Caki2 (cell line): ENCODE data around the gene MOXD1. TPM values are rescaled to one million over a fixed set of nuclear protein-coding genes. Genes with fewer than 3 reads are reported as not detected.
A peak's percentile ranks its signal among the peaks of the same experiment; 100 is the strongest.
"Not testable (repeated sequence)": the region's sequence is repeated elsewhere in the genome, so short reads cannot be mapped to it uniquely, and the experiment has no call there.

ENCODE experiments used
- DNase-seq: peaks from one replicate; pipeline ENCODE4 v3.0.0-alpha.2; 2015; ENCODE audit warnings: low read depth
- in situ Hi-C: cut with HindIII; loops from 2 replicates; pipeline ENCODE4 v1.10.0; 2016; ENCODE audit warnings: low sequenced_read_pairs, low pct_unique_long_range_greater_than_20kb, mixed read lengths
- total RNA-seq: library from RNA; depleted of rRNA; stranded (reverse); fragments of >200 nt; shearing (Covaris generic); gene quantifications from 2 replicates; pipeline ENCODE4 v1.2.3, GENCODE V29; 2014; ENCODE audit warnings: low replicate concordance

The MOXD1 gene
- total RNA-seq, 1 experiment from 2014 or later: 23.9 TPM

DNA sequence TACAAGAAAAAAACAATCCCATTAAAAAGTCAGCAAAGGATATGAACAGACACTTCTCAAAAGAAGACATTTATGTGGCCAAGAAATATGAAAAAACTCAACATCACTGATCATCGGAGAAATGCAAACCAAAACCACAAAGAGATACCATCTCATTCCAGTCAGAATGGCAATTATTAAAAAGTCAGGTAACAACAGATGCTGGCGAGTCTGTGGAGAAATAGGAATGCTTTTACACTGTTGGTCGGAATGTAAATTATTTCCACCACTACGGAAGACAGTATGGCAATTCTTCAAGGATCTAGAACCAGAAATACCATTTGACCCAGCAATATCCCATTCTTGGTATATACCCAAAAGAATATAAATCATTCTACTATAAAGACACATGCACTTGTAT is 91.1 kb downstream of the MOXD1 start:
- in situ Hi-C loops, DNase-seq: not testable (repeated sequence)

DNA sequence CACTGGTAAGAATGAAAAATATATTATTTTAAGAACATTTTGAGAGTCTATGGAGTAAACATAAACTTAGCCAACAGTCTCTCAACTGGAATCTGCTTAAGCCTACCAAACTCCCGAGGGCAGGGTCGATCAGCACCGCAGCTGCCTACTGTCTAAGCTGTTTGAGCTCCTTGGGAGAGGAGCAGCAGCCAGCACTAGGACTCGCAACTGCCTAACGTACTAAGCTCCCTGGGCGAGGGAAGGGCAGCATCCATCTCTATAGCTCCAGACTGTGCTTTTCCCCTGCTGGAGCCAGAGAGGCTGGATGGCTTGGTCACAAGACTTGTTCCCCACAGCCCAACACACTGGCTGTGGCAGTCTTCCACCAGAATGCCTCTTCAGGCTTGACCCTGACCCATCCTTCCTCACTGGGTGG is 96.4 kb downstream of the MOXD1 start:
- in situ Hi-C loops: no loop called here
- DNase-seq: no peak

GRCh38 chr6:132300323-132300949 is 100.8 kb downstream of the MOXD1 start:
- in situ Hi-C loops: no loop called here
- peak; percentile 25 for DNase-seq

DNA sequence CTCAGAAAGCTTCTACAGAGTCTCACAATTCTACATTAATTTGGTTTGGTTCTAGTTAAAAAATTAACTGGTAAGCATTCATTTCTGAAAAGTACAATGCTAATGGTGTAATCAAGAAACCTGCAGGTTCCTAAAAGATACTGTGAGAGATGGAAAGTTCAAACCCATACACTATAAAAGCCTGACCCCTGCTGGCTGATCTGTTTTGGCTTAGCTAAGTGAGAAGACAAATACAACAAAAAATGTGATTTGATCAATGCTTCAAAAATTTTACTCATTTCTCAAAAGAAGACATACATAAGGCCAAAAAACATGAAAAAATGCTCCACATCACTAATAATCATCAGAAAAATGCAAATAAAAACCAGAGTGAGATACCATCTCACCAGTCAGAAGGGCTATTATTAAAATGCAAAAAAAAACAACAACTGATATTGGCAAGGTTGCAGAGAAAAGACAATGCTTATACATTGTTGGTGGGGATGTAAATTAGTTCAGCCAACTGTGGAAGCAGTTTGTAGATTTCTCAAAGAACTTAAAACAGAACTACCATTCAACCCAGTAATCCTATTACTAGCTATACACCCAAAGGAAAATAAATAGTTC is 102.8 kb downstream of the MOXD1 start:
- peak; percentile 25 for DNase-seq
- in situ Hi-C loops: loop anchor here (25.0 kb wide), 2 partner anchors 164 to 489 kb away; partner anchors contain the start of gene SLC18B1

DNA sequence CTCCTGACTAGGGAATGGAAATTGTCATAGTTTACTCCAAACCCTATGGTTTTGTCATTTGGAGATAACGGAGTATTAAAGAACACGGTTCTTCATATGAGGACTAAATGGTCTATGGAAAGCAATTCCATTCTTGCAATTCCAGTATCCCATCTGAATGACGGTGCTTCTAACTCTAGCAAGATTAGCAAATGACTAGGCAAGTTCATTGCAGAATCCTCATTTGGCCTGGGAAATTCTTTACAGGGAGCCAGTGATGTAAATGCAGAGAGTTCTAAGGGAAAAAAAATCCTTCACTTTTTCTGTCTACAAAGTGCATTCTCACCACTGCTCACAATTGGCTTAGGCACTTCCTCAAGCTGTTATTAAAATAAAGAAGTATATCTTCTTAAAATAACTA is 111.5 kb downstream of the MOXD1 start:
- in situ Hi-C loops: loop anchor here (25.0 kb wide), 2 partner anchors 173 to 498 kb away; partner anchors contain the start of gene SLC18B1
- DNase-seq: no peak

DNA sequence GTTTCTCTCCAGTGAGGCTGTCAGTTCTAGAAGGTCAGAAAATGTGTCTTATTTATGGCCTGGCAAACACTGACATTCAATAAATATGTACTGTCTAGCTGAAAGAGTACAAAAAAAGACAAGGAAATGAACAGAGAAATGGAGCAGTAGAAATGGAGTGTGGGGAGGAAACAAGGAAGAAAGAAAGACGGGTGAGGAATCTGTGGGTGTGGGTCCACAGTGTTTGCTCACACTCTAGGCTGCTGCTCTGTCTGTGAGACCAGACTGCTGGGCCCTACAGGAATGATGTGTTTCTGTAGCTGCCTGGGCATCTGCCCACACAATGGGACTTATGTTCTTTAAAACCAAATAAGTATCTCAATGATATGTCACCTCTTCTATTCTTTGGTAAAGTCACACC is 114.2 kb downstream of the MOXD1 start:
- in situ Hi-C loops: loop anchor here (25.0 kb wide), 2 partner anchors 175 to 500 kb away; partner anchors contain the start of gene SLC18B1
- DNase-seq: no peak

DNA sequence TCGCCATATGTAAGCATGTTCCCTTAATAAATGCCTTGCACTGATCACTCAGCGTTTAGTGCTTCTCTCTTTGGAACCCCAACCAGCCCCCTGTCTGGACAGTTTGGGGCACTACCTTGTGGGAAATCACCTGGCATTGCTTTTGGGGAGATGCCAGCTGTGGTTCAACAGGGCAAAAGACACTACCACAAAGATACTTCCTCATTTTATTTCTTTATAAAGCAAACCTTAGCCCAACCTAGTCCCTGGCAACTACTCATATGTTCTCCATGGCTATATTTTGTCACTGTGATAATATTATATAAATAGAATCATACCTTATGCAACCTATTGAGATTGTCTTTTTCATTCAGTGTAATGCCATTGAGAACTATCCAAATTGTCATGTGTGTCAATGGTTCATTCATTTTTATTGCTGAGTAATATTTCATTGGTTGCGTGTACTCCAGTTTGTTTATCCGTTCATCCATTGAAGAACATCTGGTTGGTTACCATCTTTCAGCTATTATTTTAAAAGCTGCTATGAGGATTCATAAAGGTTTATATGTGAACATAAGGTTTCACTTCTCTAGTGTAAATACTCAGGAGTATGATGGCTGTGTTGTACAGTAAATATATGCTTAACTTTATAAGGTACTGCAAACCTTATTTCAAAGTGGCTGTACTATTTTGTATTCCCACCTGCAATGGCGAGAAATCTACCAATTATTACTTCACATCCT is 114.8 kb downstream of the MOXD1 start:
- in situ Hi-C loops: loop anchor here (25.0 kb wide), 2 partner anchors 176 to 501 kb away; partner anchors contain the start of gene SLC18B1
- DNase-seq: no peak

DNA sequence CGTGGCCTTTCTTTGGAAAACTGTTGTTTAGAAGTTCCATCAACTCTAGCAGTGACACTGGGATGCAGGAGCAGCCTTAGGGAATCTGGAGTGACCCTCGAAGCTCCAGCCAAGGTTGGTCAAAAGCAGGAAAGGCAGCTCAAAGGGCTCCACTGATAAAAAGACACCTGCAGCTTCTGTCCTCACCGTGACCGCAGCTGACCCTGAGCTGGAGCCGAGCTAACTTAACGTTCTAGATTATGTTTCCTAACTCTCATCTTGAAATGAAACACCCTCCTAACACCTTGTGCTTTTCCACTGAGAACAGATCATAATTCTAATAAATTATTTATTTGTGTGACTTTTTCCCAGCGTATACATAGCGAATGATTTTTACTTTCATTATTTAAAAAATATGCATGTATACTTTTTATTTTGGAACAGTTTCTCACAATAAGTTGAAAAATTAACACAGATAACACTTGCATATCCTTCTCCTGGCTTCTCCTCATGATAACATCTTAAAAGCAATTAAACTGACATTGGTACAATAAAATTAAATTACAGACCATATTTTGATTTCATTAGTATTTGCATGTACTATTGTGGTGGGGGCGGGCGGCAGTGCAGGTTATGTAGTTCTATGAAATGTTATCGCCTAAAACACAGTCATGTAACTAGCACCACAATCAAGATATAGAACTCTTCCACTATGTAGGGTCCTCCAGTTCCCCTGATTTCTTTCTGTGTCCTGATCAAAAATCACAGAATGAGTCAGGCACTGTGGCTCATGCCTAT is 116.1 kb downstream of the MOXD1 start:
- in situ Hi-C loops: loop anchor here (25.0 kb wide), 2 partner anchors 177 to 502 kb away; partner anchors contain the start of gene SLC18B1
- DNase-seq: no peak

DNA sequence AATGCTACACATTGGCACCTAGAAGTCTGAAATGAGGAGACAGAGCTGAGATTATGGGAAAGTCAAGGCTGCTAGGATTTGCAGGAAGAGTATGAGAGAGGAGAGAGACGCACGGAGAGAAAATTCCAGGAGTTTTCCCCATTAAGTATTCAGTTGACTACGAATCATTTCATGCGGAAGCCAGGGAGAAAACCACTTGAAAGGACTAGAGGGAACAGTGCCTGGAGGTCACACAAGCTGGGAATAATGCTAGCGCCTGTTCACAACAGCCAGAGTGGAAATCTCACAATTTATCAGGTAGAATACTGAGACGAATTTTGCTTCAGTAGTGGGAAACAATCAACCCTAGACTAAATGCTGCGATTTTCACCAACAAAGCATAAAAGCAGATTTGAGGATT is 118.6 kb downstream of the MOXD1 start:
- in situ Hi-C loops: loop anchor here (25.0 kb wide), 2 partner anchors 180 to 505 kb away; partner anchors contain the start of gene SLC18B1
- no peak for DNase-seq

GRCh38 chr6:132280436-132280835 is 120.8 kb downstream of the MOXD1 start:
- DNase-seq: no peak
- in situ Hi-C loops: loop anchor here (25.0 kb wide), 2 partner anchors 182 to 507 kb away; partner anchors contain the start of gene SLC18B1

DNA sequence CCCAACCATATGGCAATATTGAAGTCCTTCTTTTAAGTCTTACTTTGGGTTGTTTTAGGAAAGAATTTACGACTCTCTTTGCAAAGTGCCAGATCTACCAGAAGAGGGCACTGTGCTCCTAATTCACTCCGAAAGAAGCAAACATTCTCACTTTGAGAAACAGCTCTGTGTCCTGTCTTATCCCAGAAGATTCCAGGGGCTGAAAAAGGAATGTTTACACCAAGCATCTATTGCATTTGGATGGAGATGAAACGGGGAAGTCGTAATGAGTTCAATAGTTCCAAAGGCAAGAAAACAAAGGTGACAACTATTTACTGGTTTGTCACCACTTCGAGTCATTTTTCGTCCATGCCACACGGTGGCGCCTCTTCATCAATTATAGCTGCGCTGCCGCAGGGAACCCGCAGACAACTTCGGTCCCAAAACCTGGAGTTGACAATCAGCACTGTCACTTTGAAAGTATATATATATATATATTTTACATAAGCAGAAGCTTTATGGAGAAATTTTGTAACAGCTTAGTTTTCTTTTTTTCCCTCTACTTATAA is 121.6 kb downstream of the MOXD1 start:
- peak; percentile 75 for DNase-seq
- in situ Hi-C loops: loop anchor here (25.0 kb wide), 2 partner anchors 183 to 508 kb away; partner anchors contain the start of gene SLC18B1

GRCh38 chr6:132275066-132275970 is 126.0 kb downstream of the MOXD1 start:
- in situ Hi-C loops: loop anchor here (25.0 kb wide), 2 partner anchors 187 to 512 kb away; partner anchors contain the start of gene SLC18B1
- no peak for DNase-seq

GRCh38 chr6:132272776-132273175 is 128.5 kb downstream of the MOXD1 start:
- no peak for DNase-seq
- in situ Hi-C loops: no loop called here

DNA sequence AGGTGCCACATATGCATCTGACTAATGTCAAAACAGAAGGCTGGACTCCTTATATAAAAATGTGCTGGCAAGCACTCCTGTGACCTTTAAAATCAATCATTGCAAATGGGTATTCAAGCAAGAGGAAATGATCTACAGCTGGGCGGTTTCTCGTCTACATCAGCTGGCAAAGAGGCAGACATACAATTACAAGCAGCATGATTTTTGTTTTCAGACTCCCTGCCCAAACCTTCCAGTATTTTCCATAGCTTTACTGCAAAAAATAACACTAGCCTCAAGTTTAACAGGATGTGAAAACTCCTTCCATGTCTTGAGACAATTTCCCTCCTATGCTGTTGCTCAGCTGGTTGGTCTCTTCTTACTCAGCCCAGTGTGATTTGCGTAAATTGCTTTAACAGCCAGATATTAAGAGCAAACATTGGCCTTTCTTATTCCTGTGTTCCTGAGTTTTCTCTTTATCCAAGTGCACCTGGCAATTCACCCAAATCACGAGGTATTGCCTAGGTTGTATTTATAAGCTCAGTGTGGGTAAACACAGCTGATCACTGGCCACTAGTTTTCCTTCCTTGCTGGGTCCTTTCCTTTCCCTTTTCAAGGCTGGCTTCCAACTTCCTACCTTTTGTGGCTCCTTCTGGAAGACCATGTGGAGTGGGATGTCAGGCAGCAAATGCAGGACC is 130.4 kb downstream of the MOXD1 start:
- in situ Hi-C loops: no loop called here
- no peak for DNase-seq

DNA sequence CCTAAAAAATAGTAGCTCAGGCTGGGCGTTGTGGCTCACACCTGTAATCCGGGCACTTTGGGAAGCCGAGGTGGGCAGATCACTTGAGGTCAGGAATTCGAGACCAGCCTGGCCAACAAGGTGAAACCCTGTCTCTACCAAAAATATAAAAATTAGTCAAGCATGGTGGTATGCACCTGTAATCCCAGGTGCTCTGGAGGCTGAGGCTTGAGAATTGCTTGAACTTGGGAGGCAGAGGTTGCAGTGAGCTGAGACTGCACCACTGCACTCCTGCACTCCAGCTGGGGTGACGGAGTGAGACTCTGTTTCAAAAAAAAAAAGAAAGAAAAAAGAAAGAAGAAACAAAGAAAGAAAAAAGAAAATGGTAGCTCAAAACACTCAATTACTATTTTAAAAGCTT is 132.6 kb downstream of the MOXD1 start:
- DNase-seq, in situ Hi-C loops: not testable (repeated sequence)

DNA sequence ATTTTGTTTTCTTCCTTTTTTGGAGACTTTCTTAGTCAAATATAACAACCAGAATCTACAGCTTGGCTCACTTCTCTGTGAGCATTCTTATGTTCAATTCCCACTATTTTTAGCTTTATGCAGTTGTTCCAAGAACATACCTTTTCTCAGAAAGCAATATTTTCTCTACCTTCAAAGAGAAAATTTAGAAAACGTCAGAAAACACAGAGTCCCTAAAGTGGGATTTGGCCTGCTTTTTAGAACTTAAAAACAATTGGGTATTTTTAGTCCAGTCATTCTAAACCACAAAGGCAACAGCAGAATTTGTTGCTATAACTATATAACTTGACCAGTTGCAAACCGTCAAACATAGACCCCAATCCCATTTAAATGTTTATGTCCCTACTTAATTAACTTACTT is 133.1 kb downstream of the MOXD1 start:
- DNase-seq: no peak
- in situ Hi-C loops: no loop called here
